ENCODE results near the gene ROPN1L. TPM values are rescaled to one million over a fixed set of nuclear protein-coding genes. Genes with fewer than 3 reads are reported as not detected.
"Not testable (repeated sequence)": the region's sequence is repeated elsewhere in the genome, so short reads cannot be mapped to it uniquely, and the experiment has no call there.

Gene ROPN1L
- total RNA-seq = not detected

GRCh38 chr5:10441083-10441991 is at the start of gene ROPN1L:
Gene ROPN1L, plus strand, starts transcription at chr5:10441879. Its CDS starts 289 bp downstream, at chr5:10442168.
- peak within 1 kb of the TSS; percentile 55 for H3K4me3 ChIP-seq
- H3K9me3 ChIP-seq = no peaks in the 10 kb centered on the region
- intact Hi-C loops (cut with DNase I) = no loop called here
- peaks cover 10% of the 10 kb centered on the region for H3K4me1 ChIP-seq
- peak within 1 kb of the TSS; percentile 76 for H3K27ac ChIP-seq
- DNase-seq = peak; percentile 89
- peak within 1 kb of the TSS; percentile 48 to 71 for H3K9ac ChIP-seq (ENCODE audit: low read depth in 2 of 2, low read length in 2 of 2)
- H3K27me3 ChIP-seq = no peaks in the 10 kb centered on the region
- no peaks in the 10 kb centered on the region for H3K36me3 ChIP-seq
- no peak for TF ChIP-seq CTCF (IDR thresholded peaks at IDR 0.05)

- DNase-seq; H3K4me1 ChIP-seq; H3K27ac ChIP-seq; H3K27me3 ChIP-seq; H3K9me3 ChIP-seq; H3K9ac ChIP-seq (ENCODE audit: low read depth in 2 of 2, low read length in 2 of 2); intact Hi-C loops (cut with DNase I); H3K4me3 ChIP-seq; H3K36me3 ChIP-seq: not testable (repeated sequence)
Observed at GRCh38 chr5:10392567-10393328, 48.9 kb upstream of the ROPN1L start.

GRCh38 chr5:10393491-10393890 is 48.2 kb upstream of the ROPN1L start:
- no peak overlapping the region for H3K9ac ChIP-seq (ENCODE audit: low read depth in 2 of 2, low read length in 2 of 2)

GRCh38 chr5:10396552-10396951 is 45.1 kb upstream of the ROPN1L start:
- Histone ChIP-seq H3K4me3 (no peak overlapping the region), H3K36me3 (no peaks in the 10 kb centered on the region), H3K27ac (no peak overlapping the region), H3K9ac (ENCODE audit: low read depth in 2 of 2, low read length in 2 of 2) (no peak overlapping the region), H3K9me3 (no peaks in the 10 kb centered on the region), H3K27me3 (no peaks in the 10 kb centered on the region), H3K4me1 (no peaks in the 10 kb centered on the region)
- no peak for TF ChIP-seq CTCF (IDR thresholded peaks at IDR 0.05)
- DNase-seq = no peak
- intact Hi-C loops (cut with DNase I) = no loop called here

More at GRCh38 chr5:10393491-10393890, 48.2 kb upstream of the ROPN1L start:
- no peaks in the 10 kb centered on the region for H3K9me3 ChIP-seq
- H3K27ac ChIP-seq = no peak overlapping the region
- DNase-seq = no peak
- TF ChIP-seq CTCF (IDR thresholded peaks at IDR 0.05) = no peak
- intact Hi-C loops (cut with DNase I) = no loop called here
- H3K27me3 ChIP-seq = no peaks in the 10 kb centered on the region
- H3K4me3 ChIP-seq = no peak overlapping the region
- H3K36me3 ChIP-seq = no peaks in the 10 kb centered on the region
- no peaks in the 10 kb centered on the region for H3K4me1 ChIP-seq

- H3K36me3 ChIP-seq = peaks cover 7% of the 10 kb centered on the region
- no peak overlapping the region for H3K4me3 ChIP-seq
- intact Hi-C loops (cut with DNase I) = no loop called here
- DNase-seq = no peak
- no peak overlapping the region for H3K27ac ChIP-seq
- no peaks in the 10 kb centered on the region for H3K9me3 ChIP-seq
- no peaks in the 10 kb centered on the region for H3K4me1 ChIP-seq
- H3K27me3 ChIP-seq = no peaks in the 10 kb centered on the region
- no peak overlapping the region for H3K9ac ChIP-seq (ENCODE audit: low read depth in 2 of 2, low read length in 2 of 2)
- TF ChIP-seq CTCF (IDR thresholded peaks at IDR 0.05) = no peak
Observed at GRCh38 chr5:10399839-10400238, 41.8 kb upstream of the ROPN1L start.

All from colonic mucosa (tissue), 4 donors.